Osteoblast (primary cell): ENCODE measurements around the gene HAPLN1. TPM values are rescaled to one million over a fixed set of nuclear protein-coding genes. Genes with fewer than 3 reads are reported as not detected.

Experiments
- DNase-seq: peaks from one replicate; pipeline ENCODE4 v3.0.0; 2011; ENCODE audit warnings: low spot score, mixed read lengths; ENCODE audit not compliant: insufficient read length; ENCODE audit errors: missing footprints
- H2AFZ ChIP-seq: 2 replicates; pipeline ENCODE4 v1.6.0; 2011; ENCODE audit warnings: mild to moderate bottlenecking, low read length
- H3K27ac ChIP-seq: 2 replicates; pipeline ENCODE4 v1.5.1; 2011; ENCODE audit warnings: mild to moderate bottlenecking, low read depth, low read length, moderate library complexity
- H3K27me3 ChIP-seq: 2 replicates; pipeline ENCODE4 v1.6.0; 2012; ENCODE audit warnings: mild to moderate bottlenecking, control low read depth, inconsistent platforms, low read length, moderate library complexity; ENCODE audit not compliant: insufficient read depth
- H3K36me3 ChIP-seq: 2 replicates; pipeline ENCODE4 v1.5.1; 2011; ENCODE audit warnings: mild to moderate bottlenecking, low read length, control low read depth, moderate library complexity; ENCODE audit not compliant: insufficient read depth
- H3K4me1 ChIP-seq: 2 replicates; pipeline ENCODE4 v1.5.1; 2011; ENCODE audit warnings: mild to moderate bottlenecking, low read length, control low read depth, moderate library complexity; ENCODE audit not compliant: insufficient read depth
- H3K4me2 ChIP-seq: 2 replicates; pipeline ENCODE4 v1.6.0; 2011; ENCODE audit warnings: mild to moderate bottlenecking, low read length; ENCODE audit not compliant: insufficient read depth
- H3K4me3 ChIP-seq: fragments of 200-600 bp; sonication (generic); 3 replicates; pipeline ENCODE4 v1.5.1; 2012; ENCODE audit warnings: mild to moderate bottlenecking, low read length, inconsistent platforms; ENCODE audit not compliant: insufficient read depth
- H3K79me2 ChIP-seq: 2 replicates; pipeline ENCODE4 v1.6.0; 2012; ENCODE audit warnings: mild to moderate bottlenecking, low read length, control low read depth, inconsistent platforms; ENCODE audit not compliant: insufficient read depth
- H3K9me3 ChIP-seq: 2 replicates; pipeline ENCODE4 v1.5.1; 2011; ENCODE audit warnings: low read depth, low read length, control low read depth
- H4K20me1 ChIP-seq: 2 replicates; pipeline ENCODE4 v1.6.0; 2012; ENCODE audit warnings: mild to moderate bottlenecking, low read length, control low read depth; ENCODE audit not compliant: insufficient read depth
- CTCF ChIP-seq: IDR thresholded peaks from 2 replicates; pipeline ENCODE4 v1.5.1; 2011; ENCODE audit warnings: mild to moderate bottlenecking, low read depth, low read length, moderate library complexity; ENCODE audit errors: extremely low read depth
- total RNA-seq: library from RNA; depleted of rRNA; stranded (reverse); fragments of >200 nt; gene quantifications from 2 replicates; pipeline ENCODE4 v1.2.3, GENCODE V29; 2012

The HAPLN1 gene
- total RNA-seq, 1 donor: 18.8 TPM

DNA sequence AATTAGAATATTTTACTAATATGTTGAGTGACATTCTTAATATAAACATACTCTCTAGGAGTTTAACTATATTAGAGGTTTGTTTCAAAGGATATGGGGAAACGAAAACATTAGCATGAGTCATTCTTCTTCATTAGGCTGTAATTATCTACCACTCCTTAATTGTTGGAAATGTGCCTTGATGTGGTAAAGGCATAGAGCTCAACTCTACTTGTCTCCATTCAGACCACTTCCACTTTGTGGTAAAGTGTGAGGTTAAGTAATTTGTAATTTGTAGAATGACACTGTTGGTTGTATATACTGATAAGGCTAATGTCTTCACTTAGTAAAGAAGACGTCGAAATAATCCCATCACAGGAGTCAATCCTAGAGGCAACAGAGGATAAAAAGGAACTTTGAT lies 58.1 kb downstream of the HAPLN1 start:
- H3K9me3 ChIP-seq: no peaks in the 10 kb centered on the region
- no peak for TF ChIP-seq CTCF
- H3K36me3 ChIP-seq: no peaks in the 10 kb centered on the region
- no peak for DNase-seq
- H3K27ac ChIP-seq: no peak overlapping the region
- no peaks in the 10 kb centered on the region for H3K27me3 ChIP-seq
- H3K4me1 ChIP-seq: no peaks in the 10 kb centered on the region
- no peak overlapping the region for H2AFZ ChIP-seq
- no peaks in the 10 kb centered on the region for H3K79me2 ChIP-seq
- H3K4me2 ChIP-seq: no peak overlapping the region
- H4K20me1 ChIP-seq: no peaks in the 10 kb centered on the region
- no peak overlapping the region for H3K4me3 ChIP-seq

DNA sequence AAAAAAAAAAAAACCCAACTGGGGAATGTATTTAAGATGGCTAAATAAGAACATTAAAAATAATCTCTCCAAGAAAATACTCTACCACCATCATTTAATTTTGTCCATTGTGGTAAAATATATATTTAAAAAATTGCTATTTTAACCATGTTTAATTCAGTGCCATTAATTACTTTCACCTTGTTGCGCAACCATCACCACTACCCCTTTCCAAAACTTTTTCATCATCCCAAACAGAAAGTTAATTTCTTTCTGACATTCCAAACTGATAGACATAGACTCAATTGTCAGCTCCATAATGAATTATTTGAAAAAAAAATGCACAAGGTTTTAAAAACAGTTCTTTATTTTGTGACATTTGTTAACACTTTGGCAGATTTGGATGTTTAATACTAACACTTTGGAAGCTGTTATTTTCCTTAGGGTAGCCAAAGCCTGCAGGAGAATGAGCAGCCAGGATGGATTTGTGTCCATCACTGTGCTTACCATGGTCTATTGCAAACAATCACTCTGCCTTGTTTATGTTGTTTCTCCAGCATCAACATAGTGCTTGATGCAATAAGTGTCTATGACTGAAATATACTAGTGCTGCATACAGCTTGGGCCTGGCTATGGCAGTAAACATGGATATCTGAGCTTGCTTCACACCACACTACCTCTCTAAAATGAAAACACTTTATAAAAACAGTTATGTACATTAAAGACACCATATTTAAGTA lies 62.7 kb downstream of the HAPLN1 start:
- no peak for TF ChIP-seq CTCF
- H4K20me1 ChIP-seq: no peaks in the 10 kb centered on the region
- H3K79me2 ChIP-seq: no peaks in the 10 kb centered on the region
- no peak overlapping the region for H2AFZ ChIP-seq
- no peak for DNase-seq
- H3K4me2 ChIP-seq: no peak overlapping the region
- no peak overlapping the region for H3K27ac ChIP-seq
- H3K36me3 ChIP-seq: no peaks in the 10 kb centered on the region
- H3K4me3 ChIP-seq: no peak overlapping the region
- no peaks in the 10 kb centered on the region for H3K4me1 ChIP-seq
- H3K9me3 ChIP-seq: no peaks in the 10 kb centered on the region
- no peaks in the 10 kb centered on the region for H3K27me3 ChIP-seq

- H3K4me3 ChIP-seq: no peak overlapping the region
- DNase-seq: no peak
- no peaks in the 10 kb centered on the region for H3K27me3 ChIP-seq
- no peak overlapping the region for H2AFZ ChIP-seq
- no peaks in the 10 kb centered on the region for H3K9me3 ChIP-seq
- H3K36me3 ChIP-seq: no peaks in the 10 kb centered on the region
- H3K4me1 ChIP-seq: no peaks in the 10 kb centered on the region
- no peaks in the 10 kb centered on the region for H3K79me2 ChIP-seq
- H3K27ac ChIP-seq: no peak overlapping the region
- no peaks in the 10 kb centered on the region for H4K20me1 ChIP-seq
- TF ChIP-seq CTCF: no peak
- H3K4me2 ChIP-seq: no peak overlapping the region
These were observed 66.1 kb downstream of the HAPLN1 start for GRCh38 chr5:83654427-83654994.

GRCh38 chr5:83653669-83654068 lies 67.0 kb downstream of the HAPLN1 start:
- Histone ChIP-seq H3K4me1 (no peaks in the 10 kb centered on the region), H3K36me3 (no peaks in the 10 kb centered on the region), H3K27ac (no peak overlapping the region), H3K9me3 (no peaks in the 10 kb centered on the region), H3K79me2 (no peaks in the 10 kb centered on the region), H3K27me3 (no peaks in the 10 kb centered on the region), H3K4me2 (no peak overlapping the region), H3K4me3 (no peak overlapping the region), H4K20me1 (no peaks in the 10 kb centered on the region), H2AFZ (no peak overlapping the region)
- TF ChIP-seq CTCF: no peak
- no peak for DNase-seq
